CD4-positive, alpha-beta T cell (primary cell): ENCODE measurements around the gene RPL18. TPM values are rescaled to one million over a fixed set of nuclear protein-coding genes. Genes with fewer than 3 reads are reported as not detected.

ENCODE experiments used
- ATAC-seq: fragments of 200-7000 bp; cut with Tn5 transposase; one replicate; pipeline ENCODE4 v1.10.0; 2022; ENCODE audit warnings: mild to moderate bottlenecking; ENCODE audit not compliant: poor library complexity
- CTCF ChIA-PET: fragments of 350-600 bp; sonication (Branson Sonifier 250); formaldehyde crosslinking; loops from one replicate; lab custom pipeline; 2021; ENCODE audit warnings: antibody characterized with exemption, inconsistent platforms; lab: Charles Lee
- POLR2A ChIA-PET: fragments of 350-600 bp; sonication (Branson Sonifier 250); formaldehyde crosslinking; loops from one replicate; lab custom pipeline; 2021; ENCODE audit warnings: antibody characterized with exemption, inconsistent platforms; lab: Charles Lee
- DNase-seq, 14 experiments: peaks; one replicate each; pipeline ENCODE4 v3.0.0-alpha.2; 2013 to 2020; ENCODE audit warnings: mixed read lengths in 2 of 14
- H3K27ac ChIP-seq, 2 donors: one replicate each; pipeline versions ENCODE4 v1.5.1 to v1.7.0; 2013; ENCODE audit warnings: low read length in 2 of 2, low read depth in 1 of 2, mild to moderate bottlenecking in 1 of 2
- H3K27me3 ChIP-seq, 2 experiments: 1 replicate in 1 of 2; 2 replicates in 1 of 2; pipeline versions ENCODE4 v1.6.1 to v1.7.0; 2013; ENCODE audit warnings: low read length in 2 of 2, control low read depth in 1 of 2, mild to moderate bottlenecking in 1 of 2, moderate library complexity in 1 of 2; ENCODE audit not compliant: insufficient read depth in 2 of 2, control insufficient read depth in 1 of 2
- H3K36me3 ChIP-seq: one replicate; pipeline ENCODE4 v1.6.1; 2013; ENCODE audit warnings: low read length, control low read depth; ENCODE audit not compliant: insufficient read depth
- H3K4me1 ChIP-seq: one replicate; pipeline ENCODE4 v1.6.1; 2013; ENCODE audit warnings: low read length, control low read depth; ENCODE audit not compliant: insufficient read depth
- H3K4me3 ChIP-seq: one replicate; pipeline ENCODE4 v1.5.1; 2013; ENCODE audit warnings: mild to moderate bottlenecking, low read length, moderate library complexity
- H3K9me3 ChIP-seq, 2 experiments: 1 replicate in 1 of 2; 2 replicates in 1 of 2; pipeline versions ENCODE4 v1.6.1 to v1.7.0; 2013; ENCODE audit warnings: low read length in 2 of 2, mild to moderate bottlenecking in 2 of 2, control low read depth in 1 of 2, moderate library complexity in 1 of 2; ENCODE audit not compliant: control insufficient read depth in 1 of 2, insufficient read depth in 1 of 2
- H3K27ac Mint-ChIP-seq: one replicate; pipeline ENCODE4 v1.8.0; 2020; ENCODE audit warnings: mixed read lengths
- H3K27me3 Mint-ChIP-seq: one replicate; pipeline ENCODE4 v1.8.0; 2021; ENCODE audit warnings: mixed read lengths
- H3K36me3 Mint-ChIP-seq: one replicate; pipeline ENCODE4 v1.8.0; 2021; ENCODE audit warnings: low read depth, mixed read lengths
- H3K4me1 Mint-ChIP-seq: one replicate; pipeline ENCODE4 v1.8.0; 2021; ENCODE audit warnings: low read depth, mixed read lengths
- H3K4me3 Mint-ChIP-seq: one replicate; pipeline ENCODE4 v1.8.0; 2020; ENCODE audit warnings: mild to moderate bottlenecking, mixed read lengths
- H3K9me3 Mint-ChIP-seq: one replicate; pipeline ENCODE4 v1.8.0; 2020; ENCODE audit warnings: mixed read lengths
- intact Hi-C, 2 experiments: fragments of 100-400 bp; cut with DNase I in 1 of 2; cut with micrococcal nuclease in 1 of 2; formaldehyde crosslinking; loops; one replicate each; pipeline versions ENCODE4 v1.15.1 to v1.9.0; 2023 to 2025; cut with DNase I, micrococcal nuclease
- total RNA-seq, 174 experiments: library from RNA in 2 of 174; stranded (reverse) in 2 of 174; gene quantifications; one replicate each; pipeline ENCODE4 v1.2.3 and lab custom pipeline; 2021 to 2026
- TF ChIP-seq, protein P1 (sequence below): fragments of 200-600 bp; IDR thresholded peaks from one replicate; pipeline ENCODE4 v1.8.0; 2022; ENCODE audit warnings: antibody characterized with exemption, mild to moderate bottlenecking

Gene RPL18
- total RNA-seq, 2 experiments from 2014 or later = 2,820 to 2,913 TPM

DNA sequence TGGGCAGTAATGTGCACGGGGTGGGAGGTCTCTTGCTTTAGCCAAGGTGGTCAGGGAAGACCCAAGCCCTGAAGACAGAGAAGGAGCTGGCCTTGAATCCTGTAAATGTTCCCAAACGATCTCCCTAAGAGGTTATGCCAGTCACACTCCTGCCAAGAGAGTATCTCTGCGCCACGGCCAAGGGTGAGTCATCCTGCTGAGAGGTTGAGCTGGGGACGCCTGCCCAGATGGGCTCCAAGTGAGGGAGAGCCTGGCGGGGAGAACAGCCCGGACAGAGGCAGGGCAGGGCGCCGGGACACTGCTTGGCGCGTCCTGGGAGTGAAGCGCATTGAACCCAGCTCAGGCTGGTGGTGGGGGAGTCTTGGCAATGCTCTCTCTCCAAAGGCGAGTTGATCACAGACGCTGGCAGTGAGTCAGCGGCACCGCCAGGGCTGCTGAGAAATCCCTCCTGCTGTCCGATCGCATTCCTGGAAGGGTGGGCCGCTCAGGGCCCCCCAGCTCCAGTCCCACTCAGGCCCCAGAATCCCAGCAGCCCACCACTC, 50.6 kb downstream of the RPL18 start:
- TF ChIP-seq, protein P1, sequence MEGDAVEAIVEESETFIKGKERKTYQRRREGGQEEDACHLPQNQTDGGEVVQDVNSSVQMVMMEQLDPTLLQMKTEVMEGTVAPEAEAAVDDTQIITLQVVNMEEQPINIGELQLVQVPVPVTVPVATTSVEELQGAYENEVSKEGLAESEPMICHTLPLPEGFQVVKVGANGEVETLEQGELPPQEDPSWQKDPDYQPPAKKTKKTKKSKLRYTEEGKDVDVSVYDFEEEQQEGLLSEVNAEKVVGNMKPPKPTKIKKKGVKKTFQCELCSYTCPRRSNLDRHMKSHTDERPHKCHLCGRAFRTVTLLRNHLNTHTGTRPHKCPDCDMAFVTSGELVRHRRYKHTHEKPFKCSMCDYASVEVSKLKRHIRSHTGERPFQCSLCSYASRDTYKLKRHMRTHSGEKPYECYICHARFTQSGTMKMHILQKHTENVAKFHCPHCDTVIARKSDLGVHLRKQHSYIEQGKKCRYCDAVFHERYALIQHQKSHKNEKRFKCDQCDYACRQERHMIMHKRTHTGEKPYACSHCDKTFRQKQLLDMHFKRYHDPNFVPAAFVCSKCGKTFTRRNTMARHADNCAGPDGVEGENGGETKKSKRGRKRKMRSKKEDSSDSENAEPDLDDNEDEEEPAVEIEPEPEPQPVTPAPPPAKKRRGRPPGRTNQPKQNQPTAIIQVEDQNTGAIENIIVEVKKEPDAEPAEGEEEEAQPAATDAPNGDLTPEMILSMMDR = no peak
- CTCF ChIA-PET = no interaction called here
- H3K9me3 Mint-ChIP-seq = no peaks in the 10 kb centered on the region
- no peak overlapping the region for H3K27ac ChIP-seq
- DNase-seq (no peak), ATAC-seq (no peak)
- no peak overlapping the region for H3K4me3 ChIP-seq
- no peak overlapping the region for H3K4me3 Mint-ChIP-seq
- no peaks in the 10 kb centered on the region for H3K4me1 ChIP-seq
- no peaks in the 10 kb centered on the region for H3K36me3 ChIP-seq
- H3K27me3 Mint-ChIP-seq = peaks cover 12% of the 10 kb centered on the region
- H3K9me3 ChIP-seq = no peaks in the 10 kb centered on the region
- H3K36me3 Mint-ChIP-seq = no peaks in the 10 kb centered on the region
- POLR2A ChIA-PET = no interaction called here
- intact Hi-C loops = no loop called here
- no peak overlapping the region for H3K27ac Mint-ChIP-seq
- no peaks in the 10 kb centered on the region for H3K4me1 Mint-ChIP-seq
- peaks cover 0 to 5% of the 10 kb centered on the region in 2 experiments for H3K27me3 ChIP-seq

Other genes with a start within 250 kb of the RPL18 start
- gene KDELR1, start 227.6 kb downstream of the RPL18 start, total RNA-seq = 10 to 100 TPM; 32.2 to 39.6 TPM
- under 1 TPM in 1 of 2 experiments, not detected in 1; 0.06 TPM for gene GRIN2D, start 225.5 kb downstream of the RPL18 start, total RNA-seq
- 10 to 100 TPM; 21.4 to 21.7 TPM for gene GRWD1, start 173.2 kb downstream of the RPL18 start, total RNA-seq
- gene KCNJ14, start 163.6 kb downstream of the RPL18 start, total RNA-seq = 1 to 10 TPM; 1.7 to 2.0 TPM
- 10 to 100 TPM; 23.4 to 25.3 TPM for gene CYTH2, start 149.8 kb downstream of the RPL18 start, total RNA-seq
- gene LMTK3, start 107.3 kb downstream of the RPL18 start, total RNA-seq = 10 to 100 TPM; 15.6 to 18.9 TPM
- not detected for gene SULT2B1, start 67.0 kb downstream of the RPL18 start, total RNA-seq
- not detected for gene SPACA4, start 12.4 kb downstream of the RPL18 start, total RNA-seq
- 1 to 10 TPM; 1.6 to 2.6 TPM for gene FAM83E, start 4.1 kb downstream of the RPL18 start, total RNA-seq
- 10 to 100 TPM; 14.1 to 15.3 TPM for gene SPHK2, start 328 bp upstream of the RPL18 start, total RNA-seq
- 10 to 100 TPM; 48.3 to 55.6 TPM for gene DBP, start 18.2 kb upstream of the RPL18 start, total RNA-seq
- 10 to 100 TPM; 11.0 to 12.4 TPM for gene CA11, start 27.0 kb upstream of the RPL18 start, total RNA-seq
- gene NTN5, start 53.8 kb upstream of the RPL18 start, total RNA-seq = 1 to 10 TPM; 2.7 to 3.0 TPM
- gene FUT2, start 76.8 kb upstream of the RPL18 start, total RNA-seq = not detected
- under 1 TPM; 0.47 to 0.50 TPM for gene MAMSTR, start 100.5 kb upstream of the RPL18 start, total RNA-seq
- under 1 TPM; 0.55 to 0.56 TPM for gene RASIP1, start 121.4 kb upstream of the RPL18 start, total RNA-seq
- not detected for gene IZUMO1, start 127.7 kb upstream of the RPL18 start, total RNA-seq
- gene FUT1, start 133.5 kb upstream of the RPL18 start, total RNA-seq = not detected
- not detected for gene FGF21, start 136.3 kb upstream of the RPL18 start, total RNA-seq
- gene BCAT2, start 191.9 kb upstream of the RPL18 start, total RNA-seq = 10 to 100 TPM; 10.5 to 11.0 TPM
- gene HSD17B14, start 217.3 kb upstream of the RPL18 start, total RNA-seq = 1 to 10 TPM in 1 of 2 experiments, under 1 TPM in 1; 0.93 to 1.3 TPM
- gene PLEKHA4, start 249.4 kb upstream of the RPL18 start, total RNA-seq = 1 to 10 TPM; 1.4 to 2.7 TPM